COLO829 (cell line): ENCODE data around the gene H6PD.

Source experiments
- DNase-seq: peaks from one replicate; pipeline ENCODE4 v3.0.0; 2012; ENCODE audit warnings: low spot score

Gene H6PD

DNA sequence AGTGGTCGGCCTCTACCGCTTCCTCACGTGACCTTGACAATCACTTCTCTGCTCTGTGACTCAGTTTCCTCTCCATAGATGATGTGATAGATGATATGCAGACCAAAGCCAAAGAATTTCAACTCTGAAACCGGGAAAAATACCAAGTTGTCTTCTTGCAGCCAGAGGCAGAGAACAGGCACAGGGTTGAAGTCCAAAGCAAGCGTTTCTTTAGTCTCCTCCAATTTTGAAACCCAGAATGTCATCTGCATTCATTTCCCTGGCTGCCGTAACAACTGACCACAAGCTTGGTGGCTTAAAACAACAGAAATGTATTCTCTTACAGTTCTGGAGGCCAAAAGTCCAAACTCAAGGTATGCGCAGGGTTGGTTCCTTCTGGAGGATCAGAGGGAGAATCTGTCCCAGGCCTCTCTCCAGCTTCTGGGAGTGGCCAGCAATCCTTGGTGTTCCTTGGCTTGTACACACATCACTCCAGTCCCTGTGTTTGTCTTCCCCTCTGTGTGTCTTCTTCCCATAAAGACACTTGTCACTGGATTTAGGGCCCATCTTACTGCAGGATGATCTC is 30.3 kb upstream of the H6PD start:
- no peak for DNase-seq

GRCh38 chr1:9207086-9207485 is 27.5 kb upstream of the H6PD start:
- no peak for DNase-seq

DNA sequence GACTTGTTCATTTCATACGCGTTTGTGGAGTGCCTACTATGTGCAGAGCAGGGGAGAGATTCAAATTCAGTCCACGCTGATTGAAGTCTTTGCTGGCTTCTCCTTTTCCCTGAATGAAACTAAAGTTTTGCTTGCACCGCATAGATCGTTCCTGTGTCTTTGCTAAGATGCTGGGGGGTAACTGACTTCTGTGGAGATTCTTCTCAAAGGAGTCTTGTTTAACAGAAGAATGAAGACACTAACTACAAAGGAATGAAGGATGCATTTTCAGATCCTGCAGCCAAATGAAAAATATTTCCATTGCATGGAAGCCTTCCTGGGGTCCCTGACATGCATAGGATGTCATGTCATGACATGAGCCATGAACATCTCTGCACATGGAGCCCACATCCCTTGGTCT is 26.9 kb upstream of the H6PD start:
- no peak for DNase-seq

- DNase-seq: no peak
Observed at GRCh38 chr1:9211291-9211811, 23.2 kb upstream of the H6PD start.

- no peak for DNase-seq
Observed at GRCh38 chr1:9212735-9213134, 21.8 kb upstream of the H6PD start.

- no peak for DNase-seq
Observed at GRCh38 chr1:9213956-9214355, 20.6 kb upstream of the H6PD start.

DNA sequence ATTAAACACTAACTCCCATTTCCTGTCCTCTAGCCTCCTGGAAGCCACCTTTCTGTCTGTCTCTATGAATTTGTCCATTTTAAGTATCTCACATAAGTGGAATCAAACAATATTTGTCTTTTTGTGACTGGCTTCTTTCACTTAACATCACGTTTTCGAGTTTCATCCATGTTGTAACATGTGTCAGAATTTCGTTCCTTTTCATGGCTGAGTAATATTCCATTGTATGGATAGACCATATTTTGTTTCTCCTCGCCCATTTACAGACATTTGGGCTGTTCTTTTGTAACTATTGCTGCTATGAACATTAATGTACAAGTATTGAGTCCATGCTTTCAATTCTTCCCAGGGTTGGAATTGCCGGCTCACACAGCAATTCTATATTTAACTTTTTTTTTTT is 15.7 kb upstream of the H6PD start:
- DNase-seq: no peak

GRCh38 chr1:9222846-9223625 is 11.5 kb upstream of the H6PD start:
- DNase-seq: no peak

DNA sequence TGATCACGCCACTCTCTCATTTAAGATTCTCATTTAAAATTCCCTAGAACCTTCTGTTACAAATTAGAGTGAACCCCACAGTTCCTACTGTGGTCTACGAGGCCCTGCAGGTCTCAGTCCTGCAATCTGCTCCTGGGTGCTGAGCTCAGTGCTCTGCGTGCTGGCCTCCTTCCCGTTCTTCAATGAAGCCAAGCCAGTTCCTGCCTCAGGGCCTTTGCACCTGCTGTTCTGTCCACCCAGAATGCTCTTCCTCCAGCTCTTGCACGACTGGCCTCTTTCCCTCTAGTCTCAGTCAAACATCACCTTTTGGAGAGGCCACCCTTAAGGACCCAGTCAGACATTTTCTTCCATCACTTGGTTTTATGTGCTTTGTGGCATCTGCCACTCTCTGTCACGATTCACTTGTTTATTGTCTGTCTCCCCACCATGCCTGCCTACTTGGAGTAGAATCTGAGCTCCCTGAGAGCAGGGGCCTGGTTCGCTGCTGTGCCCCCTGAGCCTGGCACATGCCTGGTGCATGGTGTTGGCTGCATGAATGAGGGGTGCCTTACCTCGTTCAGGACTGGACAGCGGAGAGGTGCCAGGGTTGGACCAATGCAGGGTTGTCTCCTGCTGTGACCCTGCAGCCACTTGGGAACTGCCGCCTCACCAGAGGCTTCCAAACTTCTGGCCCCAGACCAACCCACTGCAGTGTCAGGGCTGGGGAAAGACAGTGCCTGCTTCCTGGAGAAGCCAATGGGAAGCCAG is 9.7 kb upstream of the H6PD start:
- DNase-seq: no peak

DNA sequence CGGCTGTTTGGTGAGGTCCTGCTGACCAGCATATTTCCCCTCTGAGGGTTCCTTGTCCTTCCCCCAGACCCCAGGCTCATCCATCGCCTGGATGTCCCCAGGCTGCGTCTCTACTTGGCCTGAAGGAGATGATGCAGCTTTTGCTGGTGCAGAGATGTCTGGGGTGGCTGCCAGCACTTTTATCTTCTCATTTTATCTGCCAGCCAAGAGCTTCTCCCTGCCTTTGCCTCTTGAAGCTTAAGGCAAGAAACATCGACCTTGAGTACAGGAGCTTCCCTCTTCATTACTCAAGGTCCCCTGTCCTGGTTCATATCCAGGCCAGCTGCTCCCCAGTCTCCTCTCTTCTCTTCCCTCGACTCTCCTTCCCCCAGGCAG is 9.2 kb upstream of the H6PD start:
- DNase-seq: no peak

GRCh38 chr1:9228609-9229008 is 6.0 kb upstream of the H6PD start:
- no peak for DNase-seq

DNA sequence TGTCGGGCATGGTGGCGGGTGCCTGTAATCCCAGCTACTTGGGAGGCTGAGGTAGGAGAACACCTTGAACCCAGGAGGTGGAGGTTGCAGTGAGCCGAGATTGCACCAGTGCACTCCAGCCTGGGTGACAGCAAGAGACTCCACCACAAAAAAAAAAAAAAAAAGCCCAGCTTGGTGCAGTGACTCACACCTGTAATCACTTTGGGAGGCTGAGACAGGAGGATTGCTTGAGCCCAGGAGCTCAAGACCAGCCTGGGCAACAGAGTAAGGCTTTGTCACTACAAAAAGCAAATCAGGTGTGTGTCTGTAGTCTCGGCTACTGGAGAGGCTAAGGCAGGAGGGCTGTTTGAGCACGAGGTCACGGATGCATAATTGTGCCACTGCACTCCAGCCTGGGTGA is 5.0 kb upstream of the H6PD start:
- no peak for DNase-seq

DNA sequence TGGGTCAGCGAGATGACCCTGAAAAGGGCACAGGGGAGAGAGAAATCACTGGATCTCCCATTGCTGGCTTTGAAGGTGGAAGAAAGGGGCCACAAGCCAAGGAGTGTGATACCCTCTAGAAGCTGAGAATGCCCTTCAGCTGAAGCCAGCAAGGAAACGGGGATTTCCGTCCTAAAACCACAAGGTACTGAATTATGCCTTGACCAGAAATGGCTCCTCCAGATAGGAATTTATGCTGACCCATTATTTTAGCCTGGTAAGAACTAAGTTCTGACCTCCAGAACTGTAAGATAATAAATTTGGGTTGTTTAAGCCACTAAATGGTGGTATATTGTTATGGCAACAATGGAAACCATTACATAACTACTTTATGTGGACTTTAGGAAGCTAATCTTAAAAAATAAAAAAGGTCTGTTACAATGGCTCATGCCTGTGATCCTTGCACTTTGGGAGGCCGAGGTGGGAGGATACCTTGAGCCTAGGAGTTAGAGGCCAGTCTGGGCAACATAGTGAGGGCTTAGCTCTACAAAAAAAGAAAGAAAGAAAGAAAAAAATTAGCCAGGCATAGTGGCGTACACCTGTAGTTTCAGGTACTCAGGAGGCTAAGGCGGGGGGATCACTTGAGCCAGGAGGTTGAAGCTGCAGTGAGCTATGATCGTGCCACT is 3.6 kb upstream of the H6PD start:
- DNase-seq: no peak

DNA sequence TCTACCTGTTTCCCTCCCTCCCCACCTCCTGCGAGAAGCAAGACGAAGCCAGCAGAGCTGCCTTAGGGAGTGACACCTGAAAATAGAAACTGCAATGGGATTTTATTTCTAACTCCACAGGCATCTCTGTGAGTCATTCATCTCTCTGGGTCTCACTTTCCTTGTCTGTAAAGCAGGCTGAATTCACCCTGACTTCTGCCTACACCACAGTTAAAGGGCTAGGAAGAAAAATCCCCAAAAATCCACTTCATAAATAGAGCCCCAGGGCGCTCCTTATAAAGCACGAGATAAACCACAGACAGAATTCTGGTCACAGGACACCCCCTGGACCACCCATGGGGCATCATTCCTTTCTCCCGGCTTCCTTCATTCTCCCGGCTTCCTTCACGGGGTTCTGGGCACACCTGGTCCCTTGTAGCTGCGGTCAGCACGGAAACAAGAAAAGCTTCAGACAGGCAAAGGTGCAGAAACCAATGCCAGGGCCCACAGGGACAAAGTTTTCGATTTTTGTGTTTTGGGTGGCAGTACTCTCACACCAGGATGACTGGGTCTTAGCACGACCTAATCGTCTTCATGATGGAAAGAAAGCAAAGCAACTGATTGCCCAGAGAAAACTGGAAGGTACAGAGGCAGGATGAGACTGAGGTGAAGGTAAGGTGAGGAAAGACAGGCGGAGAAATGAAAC is 2.8 kb upstream of the H6PD start:
- DNase-seq: no peak

GRCh38 chr1:9233241-9233941 is 1.2 kb upstream of the H6PD start:
- DNase-seq: no peak

- no peak for DNase-seq
Observed at GRCh38 chr1:9233942-9234222, 692 bp upstream of the H6PD start.

DNA sequence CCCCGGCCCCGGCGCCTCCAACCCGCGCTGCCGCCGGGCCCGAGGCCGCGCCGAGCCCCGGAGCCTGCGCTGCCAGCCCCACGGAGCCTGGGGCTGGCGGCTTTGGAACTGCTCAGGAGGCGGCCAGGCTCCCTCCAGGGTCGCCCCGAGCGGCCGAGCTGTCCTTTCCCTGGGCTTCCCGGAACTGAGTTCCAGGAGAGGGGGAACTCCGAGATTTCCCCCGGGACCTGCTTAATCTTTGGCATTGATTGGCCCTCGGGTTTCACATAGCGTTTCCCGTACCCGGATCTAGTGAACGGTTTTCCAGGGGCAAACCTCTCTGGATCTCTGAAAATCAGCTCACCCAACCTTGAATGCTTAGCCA is 504 bp downstream of the H6PD start:
- DNase-seq: peak; percentile 74

DNA sequence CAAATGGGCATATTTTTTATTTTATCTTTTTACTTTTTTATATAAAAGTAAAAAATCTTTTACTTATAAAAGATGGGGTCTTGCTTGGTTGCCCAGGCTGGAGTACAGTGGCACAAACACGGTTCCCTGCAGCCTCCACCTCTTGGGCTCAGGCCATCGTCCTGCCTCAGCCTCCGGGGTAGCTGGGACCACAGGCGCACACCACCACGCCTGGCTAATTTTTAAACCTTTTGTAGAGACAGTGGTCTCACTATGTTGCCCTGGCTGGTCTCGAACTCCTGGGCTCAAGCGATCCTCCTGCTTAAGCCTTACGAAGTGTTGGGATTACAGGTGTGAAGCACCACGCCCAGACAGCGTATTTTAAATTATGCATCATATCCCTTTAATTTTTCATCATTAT is 986 bp downstream of the H6PD start:
- DNase-seq: no peak

GRCh38 chr1:9238134-9238533 is 3.6 kb downstream of the H6PD start:
- DNase-seq: no peak

- DNase-seq: no peak
Observed at GRCh38 chr1:9238550-9238949, 4.0 kb downstream of the H6PD start.

- no peak for DNase-seq
Observed at GRCh38 chr1:9239622-9240401, 5.2 kb downstream of the H6PD start.
